Measurements from ENCODE around the gene ADPRS. TPM values are rescaled to one million over a fixed set of nuclear protein-coding genes. Genes with fewer than 3 reads are reported as not detected.

The ADPRS gene
- total and polyA plus RNA-seq, 2 experiments from 2014 or later = 22.6 to 46.6 TPM

GRCh38 chr1:36053978-36054377 lies 34.7 kb upstream of the ADPRS start (continued):
- TF ChIP-seq ZNF462 (CRISPR knock-in tag; IDR thresholded peaks at IDR 0.05) (no peak), ZNF331 (CRISPR knock-in tag; IDR thresholded peaks at IDR 0.05; ENCODE audit: low read depth) (no peak), EZH2 (IDR thresholded peaks at IDR 0.05; ENCODE audit: low read depth, unreplicated experiment) (no peak), ZNF114 (CRISPR knock-in tag; IDR thresholded peaks at IDR 0.05) (no peak), NANOG (IDR thresholded peaks at IDR 0.05; ENCODE audit: borderline replicate concordance) (no peak), EZH2phosphoT487 (IDR thresholded peaks at IDR 0.05; ENCODE audit: unreplicated experiment) (no peak), STAT1 (IDR thresholded peaks at IDR 0.05; ENCODE audit: unreplicated experiment) (no peak), CTCF (conservative IDR thresholded peaks at IDR 0.05; ENCODE audit: low read depth in 2 of 2) (no peak), JUNB (IDR thresholded peaks at IDR 0.05; ENCODE audit: unreplicated experiment) (no peak)

- DNase-seq (ENCODE audit: low spot score) = no peak
- Mint-ChIP-seq H3K36me3 (ENCODE audit: low read depth) (no peaks in the 10 kb centered on the region), H3K9me3 (no peaks in the 10 kb centered on the region), H3K27ac (no peak overlapping the region), H3K4me1 (no peaks in the 10 kb centered on the region), H3K4me3 (no peak overlapping the region), H3K27me3 (ENCODE audit: insufficient read depth, low read depth, poor library complexity) (peaks cover 1% of the 10 kb centered on the region)
- Histone ChIP-seq H3K36me3 (ENCODE audit: insufficient read depth) (no peaks in the 10 kb centered on the region), H4K20me1 (replicated peaks; ENCODE audit: insufficient read depth) (no peaks in the 10 kb centered on the region; the same call in 1 of the 2 replicates), H3K4me2 (no peak overlapping the region), H3K27me3 (ENCODE audit: insufficient read depth) (no peaks in the 10 kb centered on the region), H2AFZ (no peak overlapping the region), H3K27ac (ENCODE audit: low read depth) (no peak overlapping the region), H3K79me2 (replicated peaks; ENCODE audit: insufficient read depth) (no peaks in the 10 kb centered on the region), H3K4me3 (no peak overlapping the region), H3K9me2 (ENCODE audit: insufficient read depth) (no peaks in the 10 kb centered on the region), H3F3A (replicated peaks; ENCODE audit: low read depth) (no peaks in the 10 kb centered on the region), H3K4me1 (ENCODE audit: insufficient read depth) (no peaks in the 10 kb centered on the region)
- no peak for ATAC-seq
- no peak for TF ChIP-seq POLR2AphosphoS5 (IDR thresholded peaks at IDR 0.05; ENCODE audit: low read depth)
- no peak for TF ChIP-seq NANOG (IDR thresholded peaks at IDR 0.05; ENCODE audit: borderline replicate concordance)
- no peak for TF ChIP-seq JUNB (IDR thresholded peaks at IDR 0.05; ENCODE audit: unreplicated experiment)
- no peak for TF ChIP-seq ZNF114 (CRISPR knock-in tag; IDR thresholded peaks at IDR 0.05)
- no peak for TF ChIP-seq STAT1 (IDR thresholded peaks at IDR 0.05; ENCODE audit: unreplicated experiment)
- TF ChIP-seq EZH2 (IDR thresholded peaks at IDR 0.05; ENCODE audit: low read depth, unreplicated experiment) = no peak
Measured at GRCh38 chr1:36055706-36056105, 33.0 kb upstream of the ADPRS start.

Measured in GM23338 (cell line).